IPS DF 6.9 (cell line): ENCODE measurements around the gene DNAH14.

Experiments used
- DNase-seq: peaks from one replicate; pipeline ENCODE4 v3.0.0-alpha.2; 2013; ENCODE audit warnings: low read depth, low spot score
- H3K27ac ChIP-seq: one replicate; pipeline ENCODE4 v1.5.1; 2013; ENCODE audit warnings: low read length, control low read depth
- H3K27me3 ChIP-seq: 2 replicates; pipeline ENCODE4 v1.6.1; 2013; ENCODE audit warnings: mild to moderate bottlenecking, low read length; ENCODE audit not compliant: control insufficient read depth, insufficient read depth
- H3K36me3 ChIP-seq: 2 replicates; pipeline ENCODE4 v1.6.1; 2013; ENCODE audit warnings: low read length; ENCODE audit not compliant: control insufficient read depth, insufficient read depth
- H3K4me1 ChIP-seq: 2 replicates; pipeline ENCODE4 v1.6.1; 2013; ENCODE audit warnings: low read length; ENCODE audit not compliant: control insufficient read depth, insufficient read depth
- H3K4me3 ChIP-seq: 2 replicates; pipeline ENCODE4 v1.5.1; 2013; ENCODE audit warnings: mild to moderate bottlenecking, low read length
- H3K9me3 ChIP-seq: 2 replicates; pipeline ENCODE4 v1.6.1; 2013; ENCODE audit warnings: low read length, inconsistent platforms; ENCODE audit not compliant: control insufficient read depth, insufficient read depth
- WGBS: extraction: QIAGEN DNeasy Blood & Tissue Kit; methylation state at CpG from one replicate; pipeline ENCODE4 v1.1.7; 2013; ENCODE audit warnings: mixed read lengths, missing lambda C conversion rate; ENCODE audit not compliant: insufficient read length, insufficient coverage; 5-methylcytosine and 5-hydroxymethylcytosine counted together

Gene DNAH14

DNA sequence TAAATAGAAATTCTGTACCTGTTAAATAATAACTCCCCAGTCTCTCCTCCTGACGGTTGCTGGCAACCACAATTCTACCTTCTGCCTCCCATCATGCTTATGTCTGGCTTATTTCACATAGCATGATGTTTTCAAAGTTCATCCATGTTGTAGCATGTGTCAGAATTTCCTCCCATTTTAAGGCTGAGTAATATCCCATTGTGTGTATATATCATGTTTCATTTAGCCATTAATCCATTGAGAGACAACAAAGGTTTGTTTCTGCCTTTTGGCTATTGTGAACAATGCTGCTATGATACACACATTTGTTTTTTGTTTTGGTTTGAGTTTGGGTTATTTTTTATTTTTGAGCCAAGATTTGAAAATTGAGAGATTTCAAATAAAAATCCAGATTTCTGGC is 426.4 kb downstream of the DNAH14 start:
- Histone ChIP-seq H3K9me3 (no peaks in the 10 kb centered on the region), H3K27me3 (no peaks in the 10 kb centered on the region), H3K4me1 (no peaks in the 10 kb centered on the region), H3K4me3 (no peak overlapping the region), H3K27ac (no peak overlapping the region), H3K36me3 (no peaks in the 10 kb centered on the region)
- no peak for DNase-seq
- no CpG with 5 or more reads among the region's 1 CpG for WGBS

DNA sequence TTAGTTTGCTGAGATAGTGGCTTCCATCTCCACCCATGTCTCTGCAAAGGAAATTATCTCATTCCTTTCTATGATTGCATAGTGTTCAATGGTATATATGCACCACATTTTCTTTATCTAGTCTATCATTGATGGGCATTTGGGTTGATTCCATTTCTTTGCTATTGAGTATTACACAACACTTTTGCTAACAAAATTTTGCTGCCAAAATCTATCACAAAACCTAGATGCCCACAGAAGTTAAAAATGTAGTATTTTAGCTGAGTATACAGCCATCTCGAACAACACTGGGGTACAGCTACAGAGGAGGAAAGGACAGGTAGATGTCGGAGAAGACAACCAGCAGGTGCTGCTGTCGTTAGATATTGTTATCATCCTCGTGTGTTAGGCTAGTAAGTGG is 430.6 kb downstream of the DNAH14 start:
- Histone ChIP-seq H3K27ac (no peak overlapping the region), H3K4me3 (no peak overlapping the region), H3K27me3 (peaks cover under 1% of the 10 kb centered on the region; the same call in 1 of the 2 replicates), H3K9me3 (no peaks in the 10 kb centered on the region), H3K4me1 (no peaks in the 10 kb centered on the region), H3K36me3 (no peaks in the 10 kb centered on the region)
- no CpG with 5 or more reads among the region's 4 CpGs for WGBS
- DNase-seq, result no peak

DNA sequence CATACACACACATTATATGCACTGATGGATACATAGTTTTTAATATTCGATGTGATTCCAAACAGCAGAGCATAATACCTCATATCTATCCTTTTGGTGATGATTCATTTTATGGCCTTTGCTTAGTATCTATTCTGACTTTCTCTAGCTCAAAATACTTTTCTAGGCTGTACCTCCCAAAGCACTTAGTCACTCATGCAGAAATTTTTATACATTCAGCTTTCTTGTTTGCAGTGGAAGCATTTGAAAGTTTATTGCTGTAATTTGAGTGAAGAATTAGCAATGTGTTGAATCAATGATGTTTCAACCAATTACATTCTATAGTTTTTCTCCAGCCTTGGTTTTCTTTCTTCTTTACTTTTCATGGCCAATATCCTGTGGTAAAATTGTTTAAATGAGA is 431.7 kb downstream of the DNAH14 start:
- no peaks in the 10 kb centered on the region for H3K36me3 ChIP-seq
- WGBS, result no CpG with 5 or more reads among the region's 1 CpG

GRCh38 chr1:225362805-225363204 is 433.3 kb downstream of the DNAH14 start:
- Histone ChIP-seq H3K36me3 (no peaks in the 10 kb centered on the region), H3K4me1 (no peaks in the 10 kb centered on the region), H3K27me3 (peaks cover 9% of the 10 kb centered on the region), H3K27ac (no peak overlapping the region), H3K4me3 (no peak overlapping the region), H3K9me3 (no peaks in the 10 kb centered on the region)
- no peak for DNase-seq

More for the DNA sequence above, 431.7 kb downstream of the DNAH14 start:
- Histone ChIP-seq H3K4me1 (no peaks in the 10 kb centered on the region), H3K27ac (no peak overlapping the region), H3K9me3 (no peaks in the 10 kb centered on the region), H3K4me3 (no peak overlapping the region), H3K27me3 (peaks cover 3% of the 10 kb centered on the region)
- no peak for DNase-seq

- no peak for DNase-seq
- Histone ChIP-seq H3K9me3 (no peaks in the 10 kb centered on the region), H3K27ac (no peak overlapping the region), H3K36me3 (no peaks in the 10 kb centered on the region), H3K4me3 (no peak overlapping the region), H3K27me3 (peaks cover 11% of the 10 kb centered on the region), H3K4me1 (no peaks in the 10 kb centered on the region)
- no CpG with 5 or more reads among the region's 6 CpGs for WGBS
Measured at GRCh38 chr1:225364439-225364838, 435.0 kb downstream of the DNAH14 start.

DNA sequence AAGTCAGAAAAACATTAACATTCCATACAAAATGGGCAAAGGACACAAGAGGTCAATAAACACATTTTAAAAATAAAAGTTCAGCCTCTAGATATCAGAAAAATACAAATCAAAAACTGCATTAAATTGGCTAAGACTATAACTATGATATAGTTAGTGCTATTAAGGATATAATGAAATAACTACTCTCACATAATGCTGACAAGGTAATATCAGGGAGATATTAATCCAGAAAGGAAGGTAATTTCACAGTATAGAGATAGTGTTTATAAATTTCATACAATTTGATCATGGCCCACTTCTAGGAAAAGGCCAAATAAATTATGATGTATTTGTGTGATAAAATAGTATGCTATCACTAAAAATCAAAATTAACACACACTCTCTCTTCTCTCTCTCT is 436.5 kb downstream of the DNAH14 start:
- no peak overlapping the region for H3K27ac ChIP-seq
- peaks cover 11% of the 10 kb centered on the region for H3K27me3 ChIP-seq
- H3K9me3 ChIP-seq, result no peaks in the 10 kb centered on the region
- no peak overlapping the region for H3K4me3 ChIP-seq
- no peaks in the 10 kb centered on the region for H3K4me1 ChIP-seq
- DNase-seq, result no peak
- no peaks in the 10 kb centered on the region for H3K36me3 ChIP-seq

GRCh38 chr1:225366552-225366951 is 437.1 kb downstream of the DNAH14 start:
- no peaks in the 10 kb centered on the region for H3K36me3 ChIP-seq
- H3K4me3 ChIP-seq, result no peak overlapping the region
- no peak overlapping the region for H3K27ac ChIP-seq
- no peak for DNase-seq
- H3K9me3 ChIP-seq, result no peaks in the 10 kb centered on the region
- no peaks in the 10 kb centered on the region for H3K4me1 ChIP-seq
- no CpG with 5 or more reads among the region's 1 CpG for WGBS
- peaks cover 11% of the 10 kb centered on the region for H3K27me3 ChIP-seq

DNA sequence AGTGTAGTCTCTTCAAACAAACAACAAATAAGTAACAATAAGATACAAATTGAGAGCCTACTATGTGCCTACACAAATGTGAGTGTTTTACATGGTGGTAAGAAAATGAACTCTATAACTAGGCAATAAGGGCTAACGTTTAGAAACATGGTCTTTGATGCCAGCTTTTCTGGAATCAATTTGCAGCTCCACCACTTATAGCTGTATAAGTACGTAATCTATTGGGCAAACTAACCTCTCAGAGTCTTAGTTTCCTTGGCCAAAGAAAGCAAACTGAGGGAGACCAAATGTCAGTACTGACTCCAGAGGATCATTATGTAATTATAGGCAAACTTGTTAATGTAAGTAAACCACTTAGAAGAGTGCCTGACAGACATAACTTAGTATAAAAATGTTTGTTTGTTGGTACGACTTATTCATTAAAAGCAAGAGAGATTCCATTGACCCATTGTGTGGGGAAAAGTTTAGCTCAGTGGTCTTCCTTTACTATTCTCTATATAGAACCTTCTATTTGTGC is 438.6 kb downstream of the DNAH14 start:
- Histone ChIP-seq H3K4me3 (no peak overlapping the region), H3K36me3 (no peaks in the 10 kb centered on the region), H3K9me3 (no peaks in the 10 kb centered on the region), H3K4me1 (no peaks in the 10 kb centered on the region), H3K27ac (no peak overlapping the region), H3K27me3 (peaks cover 11% of the 10 kb centered on the region)
- WGBS, result no CpG with 5 or more reads among the region's 3 CpGs
- DNase-seq, result no peak

DNA sequence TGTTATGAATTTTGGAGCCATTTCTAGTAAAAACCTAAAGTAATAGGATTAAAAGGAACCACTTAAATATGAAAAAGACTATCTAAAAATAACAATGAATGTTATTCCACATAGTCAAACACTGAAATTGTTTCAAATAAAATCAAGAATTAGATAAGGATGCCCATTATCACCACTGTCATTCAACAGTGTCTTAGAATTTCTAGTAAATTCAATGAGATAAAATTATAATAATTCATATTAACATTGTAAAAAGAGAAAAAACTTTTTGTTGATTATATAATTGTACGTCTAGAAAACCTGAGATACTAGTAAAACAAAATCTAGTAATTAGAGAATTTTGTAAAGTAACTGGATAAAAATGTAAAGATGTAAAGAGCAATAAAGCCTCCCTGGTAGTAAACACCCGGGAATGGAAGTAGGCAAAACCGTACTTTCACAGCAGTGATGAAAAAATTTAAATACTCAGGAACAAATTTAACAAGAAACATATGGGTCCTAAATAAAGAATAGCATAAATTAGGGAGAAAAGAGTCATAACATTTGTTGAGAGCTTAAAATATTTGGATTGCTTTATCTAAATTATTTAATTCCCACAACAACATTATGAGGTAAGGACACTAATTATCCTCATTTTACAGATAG is 442.0 kb downstream of the DNAH14 start:
- no CpG with 5 or more reads among the region's 3 CpGs for WGBS
- Histone ChIP-seq H3K27me3 (peaks cover 5% of the 10 kb centered on the region; the same call in 1 of the 2 replicates), H3K4me1 (no peaks in the 10 kb centered on the region), H3K9me3 (no peaks in the 10 kb centered on the region), H3K4me3 (no peak overlapping the region), H3K36me3 (no peaks in the 10 kb centered on the region), H3K27ac (no peak overlapping the region)
- no peak for DNase-seq

DNA sequence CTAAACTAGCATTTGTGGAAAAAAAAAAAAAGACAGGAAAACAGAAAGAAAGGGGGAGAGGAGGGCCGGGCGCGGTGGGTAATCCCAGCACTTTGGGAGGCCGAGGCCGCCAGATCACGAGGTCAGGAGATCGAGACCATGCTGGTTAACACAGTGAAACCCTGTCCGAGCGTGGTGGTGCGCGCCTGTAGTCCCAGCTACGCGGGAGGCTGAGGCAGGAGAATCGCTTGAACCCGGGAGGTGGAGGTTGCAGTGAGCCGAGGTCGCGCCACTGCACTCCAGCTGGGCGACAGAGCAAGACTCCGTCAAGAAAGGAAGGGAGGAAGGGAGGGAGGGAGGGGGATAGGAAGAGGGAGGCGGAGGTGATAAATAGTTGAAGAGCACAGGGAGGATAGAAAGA is 443.7 kb downstream of the DNAH14 start:
- DNase-seq, result no peak
- no peak overlapping the region for H3K4me3 ChIP-seq
- H3K4me1 ChIP-seq, result no peaks in the 10 kb centered on the region
- peaks cover under 1% of the 10 kb centered on the region; the same call in 1 of the 2 replicates for H3K27me3 ChIP-seq
- no peak overlapping the region for H3K27ac ChIP-seq
- WGBS, result 100% methylated on average over 1 of the region's 21 CpGs
- no peaks in the 10 kb centered on the region for H3K36me3 ChIP-seq
- no peaks in the 10 kb centered on the region for H3K9me3 ChIP-seq

GRCh38 chr1:225374996-225375395 is 445.5 kb downstream of the DNAH14 start:
- WGBS, result no CpG with 5 or more reads among the region's 4 CpGs
- no peaks in the 10 kb centered on the region for H3K4me1 ChIP-seq
- no peak overlapping the region for H3K4me3 ChIP-seq
- no peak overlapping the region for H3K27ac ChIP-seq
- no peaks in the 10 kb centered on the region for H3K36me3 ChIP-seq
- no peaks in the 10 kb centered on the region for H3K27me3 ChIP-seq
- no peak for DNase-seq
- no peaks in the 10 kb centered on the region for H3K9me3 ChIP-seq
